ENCODE results near the gene MAP7.

- TF ChIP-seq POLR2A (IDR thresholded peaks at IDR 0.05) (no peak), CTCF (IDR thresholded peaks at IDR 0.05) (no peak)
Measured at GRCh38 chr6:136514591-136514990, 35.6 kb downstream of the MAP7 start.
